HFF-Myc (cell line): ENCODE results near the gene NUFIP2.
A peak's percentile ranks its signal among the peaks of the same experiment; 100 is the strongest.
"Not testable (repeated sequence)": the region's sequence is repeated elsewhere in the genome, so short reads cannot be mapped to it uniquely, and the experiment has no call there.

Experiments
- DNase-seq: peaks from one replicate; pipeline ENCODE4 v3.0.0-alpha.2; 2011; ENCODE audit warnings: low read depth; ENCODE audit errors: extremely low read depth
- H3K4me3 ChIP-seq: replicated peaks from 2 replicates; pipeline ENCODE4 v1.5.1; 2011; ENCODE audit warnings: low read depth, mild to moderate bottlenecking, control low read depth, low read length
- CTCF ChIP-seq: IDR thresholded peaks from 2 replicates; pipeline ENCODE4 v1.5.1; 2012; ENCODE audit warnings: mild to moderate bottlenecking, low read depth, low read length, control low read depth; ENCODE audit errors: missing control alignments

Gene NUFIP2

DNA sequence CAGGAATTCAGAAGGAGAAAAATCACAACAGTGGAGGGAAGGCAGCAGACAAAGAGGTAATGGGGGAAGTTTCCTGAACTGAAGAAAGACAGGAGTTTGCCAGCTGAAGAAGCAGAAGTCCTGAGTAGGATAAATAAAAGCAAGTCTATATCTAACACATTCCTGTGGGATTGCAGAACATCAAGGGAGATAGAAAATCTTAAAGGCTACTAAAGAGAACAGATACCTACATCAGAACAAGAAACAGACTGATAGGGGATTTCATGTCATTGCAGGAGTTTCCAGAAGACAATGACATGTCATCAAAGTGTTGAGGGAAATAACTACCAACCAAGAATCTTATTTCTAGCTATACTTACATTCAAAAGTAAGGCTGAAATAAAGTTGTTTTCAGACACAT lies 68.6 kb downstream of the NUFIP2 start:
- H3K4me3 ChIP-seq, result no peak overlapping the region
- no peak for DNase-seq
- no peak for TF ChIP-seq CTCF

DNA sequence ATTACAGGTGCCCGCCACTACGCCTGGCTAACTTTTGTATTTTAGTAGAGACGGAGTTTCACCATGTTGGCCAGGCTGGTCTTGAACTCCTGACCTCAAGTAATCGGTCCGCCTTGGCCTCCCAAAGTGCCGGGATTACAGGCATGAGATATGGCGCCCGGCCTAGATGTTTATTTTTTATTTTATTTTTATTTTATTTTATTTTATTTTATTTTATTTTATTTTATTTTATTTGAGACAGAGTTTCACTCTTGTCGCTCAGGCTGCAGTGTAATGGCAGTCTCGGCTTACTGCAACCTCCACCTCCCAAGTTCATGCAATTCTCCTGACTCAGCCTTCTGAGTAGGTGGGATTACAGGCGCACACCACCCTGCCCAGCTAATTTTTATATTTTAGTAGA lies 72.6 kb downstream of the NUFIP2 start:
- not testable (repeated sequence) for DNase-seq, H3K4me3 ChIP-seq

GRCh38 chr17:29219378-29220047 lies 74.4 kb downstream of the NUFIP2 start:
- peak; percentile 95 for TF ChIP-seq CTCF
- peak; percentile 61 for DNase-seq
- H3K4me3 ChIP-seq, result no peak overlapping the region

- DNase-seq, result no peak
- no peak for TF ChIP-seq CTCF
- no peak overlapping the region for H3K4me3 ChIP-seq
Observed at GRCh38 chr17:29216856-29217255, 77.1 kb downstream of the NUFIP2 start.

DNA sequence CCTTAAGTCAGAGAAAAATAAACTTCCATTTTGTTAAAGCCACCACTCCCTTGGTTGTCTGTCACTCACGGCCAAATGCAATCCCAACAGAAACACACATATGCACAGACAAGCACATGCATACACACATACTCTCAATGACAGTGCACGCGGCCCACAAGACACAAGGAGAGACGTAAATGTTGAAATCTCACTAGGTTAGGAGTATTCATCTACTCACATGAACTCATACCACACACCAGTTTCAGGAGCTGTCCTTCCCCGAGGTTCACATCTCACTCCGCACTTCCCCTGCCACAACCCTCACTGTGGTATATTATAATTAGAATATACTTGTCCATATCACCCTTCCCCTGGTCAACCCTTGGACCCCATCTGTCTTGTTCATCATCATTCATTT lies 77.8 kb downstream of the NUFIP2 start:
- no peak for DNase-seq
- TF ChIP-seq CTCF, result no peak
- H3K4me3 ChIP-seq, result no peak overlapping the region

GRCh38 chr17:29215717-29216116 lies 78.2 kb downstream of the NUFIP2 start:
- DNase-seq, result no peak
- no peak for TF ChIP-seq CTCF
- H3K4me3 ChIP-seq, result no peak overlapping the region

GRCh38 chr17:29215174-29215573 lies 78.8 kb downstream of the NUFIP2 start:
- H3K4me3 ChIP-seq, result no peak overlapping the region
- no peak for DNase-seq
- TF ChIP-seq CTCF, result no peak
